ENCODE measurements around the gene MSI2. TPM values are rescaled to one million over a fixed set of nuclear protein-coding genes. Genes with fewer than 3 reads are reported as not detected.

Gene MSI2
- total RNA-seq, 2 experiments from 2014 or later = 131 to 164 TPM

DNA sequence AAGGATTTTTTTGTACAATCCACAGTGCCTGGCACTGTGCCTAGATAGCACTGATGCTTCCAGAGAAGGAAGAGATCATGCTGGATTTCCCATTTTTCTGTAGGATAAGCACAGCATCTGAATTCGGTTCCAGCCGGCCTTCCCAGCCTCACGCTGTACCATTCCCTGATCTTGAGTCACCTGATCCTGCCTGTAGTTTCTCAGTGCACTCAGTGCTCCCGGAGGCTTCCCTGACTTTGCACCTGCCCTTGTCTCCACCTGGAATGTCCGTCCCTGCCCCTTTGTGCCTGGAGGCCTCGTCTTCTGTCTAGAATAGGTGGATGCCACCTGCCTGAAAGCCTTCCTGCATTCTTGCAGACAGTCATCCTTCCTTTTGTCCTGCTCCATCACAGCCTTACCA lies 308.9 kb downstream of the MSI2 start:
- H3K36me3 ChIP-seq (ENCODE audit: insufficient read depth, low read length) = no peaks in the 10 kb centered on the region
- no peak for TF ChIP-seq EZH2phosphoT487 (IDR thresholded peaks at IDR 0.05; ENCODE audit: borderline replicate concordance, low read depth, low read length)
- TF ChIP-seq, protein P1, sequence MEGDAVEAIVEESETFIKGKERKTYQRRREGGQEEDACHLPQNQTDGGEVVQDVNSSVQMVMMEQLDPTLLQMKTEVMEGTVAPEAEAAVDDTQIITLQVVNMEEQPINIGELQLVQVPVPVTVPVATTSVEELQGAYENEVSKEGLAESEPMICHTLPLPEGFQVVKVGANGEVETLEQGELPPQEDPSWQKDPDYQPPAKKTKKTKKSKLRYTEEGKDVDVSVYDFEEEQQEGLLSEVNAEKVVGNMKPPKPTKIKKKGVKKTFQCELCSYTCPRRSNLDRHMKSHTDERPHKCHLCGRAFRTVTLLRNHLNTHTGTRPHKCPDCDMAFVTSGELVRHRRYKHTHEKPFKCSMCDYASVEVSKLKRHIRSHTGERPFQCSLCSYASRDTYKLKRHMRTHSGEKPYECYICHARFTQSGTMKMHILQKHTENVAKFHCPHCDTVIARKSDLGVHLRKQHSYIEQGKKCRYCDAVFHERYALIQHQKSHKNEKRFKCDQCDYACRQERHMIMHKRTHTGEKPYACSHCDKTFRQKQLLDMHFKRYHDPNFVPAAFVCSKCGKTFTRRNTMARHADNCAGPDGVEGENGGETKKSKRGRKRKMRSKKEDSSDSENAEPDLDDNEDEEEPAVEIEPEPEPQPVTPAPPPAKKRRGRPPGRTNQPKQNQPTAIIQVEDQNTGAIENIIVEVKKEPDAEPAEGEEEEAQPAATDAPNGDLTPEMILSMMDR (conservative IDR thresholded peaks at IDR 0.05; ENCODE audit: low read length) = no peak
- no TSS peak for BruUV-seq (replicated peaks)
- no peak overlapping the region for H3K4me2 ChIP-seq (ENCODE audit: low read length)
- intact Hi-C loops (cut with micrococcal nuclease; ENCODE audit: unreplicated experiment) = no loop called here
- H3K4me3 ChIP-seq (ENCODE audit: low read depth, low read length, poor library complexity, severe bottlenecking) = no peak overlapping the region
- H3K79me2 ChIP-seq (ENCODE audit: insufficient read depth, low read depth, low read length) = no peaks in the 10 kb centered on the region
- H3K4me1 ChIP-seq (ENCODE audit: insufficient read depth, low read length, poor library complexity, severe bottlenecking) = peaks cover 34% of the 10 kb centered on the region
- H3K9me3 ChIP-seq (ENCODE audit: low read length) = no peaks in the 10 kb centered on the region
- H3K27ac ChIP-seq (ENCODE audit: low read depth, low read length, poor library complexity, severe bottlenecking) = no peak overlapping the region
- H2AFZ ChIP-seq (ENCODE audit: low read length) = no peak overlapping the region
- H3K9me2 ChIP-seq (ENCODE audit: insufficient read depth, low read length) = no peaks in the 10 kb centered on the region
- no peaks in the 10 kb centered on the region for H4K20me1 ChIP-seq (ENCODE audit: insufficient read depth, low read length)
- CTCF ChIA-PET (ENCODE audit: unreplicated experiment) = no interaction called here
- POLR2A ChIA-PET = no interaction called here
- no peak for DNase-seq (ENCODE audit: low spot score)

DNA sequence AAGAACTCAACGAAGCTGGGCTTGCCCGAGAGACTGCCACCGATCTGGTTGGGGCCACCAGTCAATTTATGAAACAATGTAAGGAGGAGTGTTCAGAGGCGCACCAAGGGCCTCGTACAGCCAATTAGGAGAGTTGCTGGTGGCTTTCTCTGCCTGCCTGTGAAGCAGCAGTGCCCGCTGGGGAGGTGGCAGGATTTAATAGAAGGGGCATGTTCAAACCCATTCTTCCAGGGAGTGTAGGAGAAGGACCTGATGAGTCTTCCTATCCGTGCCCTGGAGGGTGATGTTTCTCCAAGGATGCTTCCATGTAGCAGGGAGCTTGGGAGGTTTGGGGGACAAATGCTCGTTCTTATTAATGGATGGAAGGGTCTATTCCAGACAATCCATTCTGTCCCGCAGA lies 310.4 kb downstream of the MSI2 start:
- no peaks in the 10 kb centered on the region for H4K20me1 ChIP-seq (ENCODE audit: insufficient read depth, low read length)
- no peak overlapping the region for H3K4me2 ChIP-seq (ENCODE audit: low read length)
- H3K27ac ChIP-seq (ENCODE audit: low read depth, low read length, poor library complexity, severe bottlenecking) = no peak overlapping the region
- POLR2A ChIA-PET = no interaction called here
- no peaks in the 10 kb centered on the region for H3K9me3 ChIP-seq (ENCODE audit: low read length)
- H3K36me3 ChIP-seq (ENCODE audit: insufficient read depth, low read length) = no peaks in the 10 kb centered on the region
- no peaks in the 10 kb centered on the region for H3K79me2 ChIP-seq (ENCODE audit: insufficient read depth, low read depth, low read length)
- BruUV-seq (replicated peaks) = no TSS peak
- no peak overlapping the region for H3K4me3 ChIP-seq (ENCODE audit: low read depth, low read length, poor library complexity, severe bottlenecking)
- H3K4me1 ChIP-seq (ENCODE audit: insufficient read depth, low read length, poor library complexity, severe bottlenecking) = peaks cover 19% of the 10 kb centered on the region
- no peak overlapping the region for H2AFZ ChIP-seq (ENCODE audit: low read length)
- intact Hi-C loops (cut with micrococcal nuclease; ENCODE audit: unreplicated experiment) = no loop called here
- CTCF ChIA-PET (ENCODE audit: unreplicated experiment) = interaction anchor here (1.0 kb wide), 1 partner anchor 17 kb away, joined by 3 read pairs; no protein-coding TSS in a partner anchor
- TF ChIP-seq EZH2phosphoT487 (IDR thresholded peaks at IDR 0.05; ENCODE audit: borderline replicate concordance, low read depth, low read length) = no peak
- TF ChIP-seq, protein P1 (conservative IDR thresholded peaks at IDR 0.05; ENCODE audit: low read length) = no peak
- no peak for DNase-seq (ENCODE audit: low spot score)
- no peaks in the 10 kb centered on the region for H3K9me2 ChIP-seq (ENCODE audit: insufficient read depth, low read length)

DNA sequence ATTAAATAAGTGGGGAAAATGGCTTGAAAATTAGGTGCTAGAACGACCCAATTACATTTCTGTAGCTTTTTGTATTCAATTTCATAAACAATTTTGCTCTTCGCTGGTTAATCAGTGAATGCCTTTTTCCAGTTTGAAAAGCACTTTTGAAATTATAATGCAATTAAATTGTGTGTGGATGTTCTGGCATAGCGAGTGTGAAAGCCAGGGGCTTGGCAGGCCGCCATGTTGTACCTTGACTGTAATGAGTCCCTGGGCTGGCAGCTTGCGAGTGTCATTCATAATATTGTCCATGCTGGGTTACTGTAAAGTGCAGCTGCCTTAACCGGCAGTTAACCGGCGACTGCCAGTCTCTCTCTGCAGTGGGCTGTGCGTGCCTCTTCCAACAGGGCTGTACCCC lies 310.9 kb downstream of the MSI2 start:
- POLR2A ChIA-PET = no interaction called here
- CTCF ChIA-PET (ENCODE audit: unreplicated experiment) = no interaction called here
- no TSS peak for BruUV-seq (replicated peaks)

More for the DNA sequence above, 310.9 kb downstream of the MSI2 start:
- Histone ChIP-seq H4K20me1 (ENCODE audit: insufficient read depth, low read length) (no peaks in the 10 kb centered on the region), H3K9me3 (ENCODE audit: low read length) (no peaks in the 10 kb centered on the region), H3K4me1 (ENCODE audit: insufficient read depth, low read length, poor library complexity, severe bottlenecking) (peaks cover 14% of the 10 kb centered on the region), H3K4me2 (ENCODE audit: low read length) (no peak overlapping the region), H3K36me3 (ENCODE audit: insufficient read depth, low read length) (no peaks in the 10 kb centered on the region), H2AFZ (ENCODE audit: low read length) (no peak overlapping the region), H3K4me3 (ENCODE audit: low read depth, low read length, poor library complexity, severe bottlenecking) (no peak overlapping the region), H3K27ac (ENCODE audit: low read depth, low read length, poor library complexity, severe bottlenecking) (no peak overlapping the region), H3K79me2 (ENCODE audit: insufficient read depth, low read depth, low read length) (no peaks in the 10 kb centered on the region), H3K9me2 (ENCODE audit: insufficient read depth, low read length) (no peaks in the 10 kb centered on the region)
- TF ChIP-seq, protein P1 (conservative IDR thresholded peaks at IDR 0.05; ENCODE audit: low read length) = no peak
- TF ChIP-seq EZH2phosphoT487 (IDR thresholded peaks at IDR 0.05; ENCODE audit: borderline replicate concordance, low read depth, low read length) = no peak
- DNase-seq (ENCODE audit: low spot score) = no peak
- intact Hi-C loops (cut with micrococcal nuclease; ENCODE audit: unreplicated experiment) = no loop called here
